SK-N-SH treated with all-trans-retinoic acid at 6 μM for 48 hours (cell line): ENCODE results near the gene CHST8.

Source experiments
- BACH2 ChIP-seq: fragments of 250-450 bp; sonication (Bioruptor Pico); IDR thresholded peaks from 2 replicates; pipeline ENCODE4 v1.9.0; 2021; ENCODE audit warnings: mild to moderate bottlenecking, borderline replicate concordance
- CREB5 ChIP-seq: fragments of 250-450 bp; sonication (Bioruptor Pico); IDR thresholded peaks from 2 replicates; pipeline ENCODE4 v1.5.1; 2020; ENCODE audit warnings: low read depth, mild to moderate bottlenecking, moderate library complexity
- CSDC2 ChIP-seq: fragments of 250-450 bp; sonication (Bioruptor Pico); IDR thresholded peaks from 2 replicates; pipeline ENCODE4 v1.5.0; 2020; ENCODE audit warnings: mild to moderate bottlenecking, moderate library complexity
- CSRNP3 ChIP-seq: fragments of 250-450 bp; sonication (Bioruptor Pico); IDR thresholded peaks from 2 replicates; pipeline ENCODE4 v1.5.1; 2021; ENCODE audit warnings: mild to moderate bottlenecking, moderate library complexity
- ESRRG ChIP-seq: fragments of 250-450 bp; sonication (Bioruptor Pico); IDR thresholded peaks from 2 replicates; pipeline ENCODE4 v1.6.1; 2021; ENCODE audit warnings: mild to moderate bottlenecking
- GLIS3 ChIP-seq: fragments of 250-450 bp; sonication (Bioruptor Pico); IDR thresholded peaks from 2 replicates; pipeline ENCODE4 v1.5.0; 2020; ENCODE audit warnings: mild to moderate bottlenecking, moderate library complexity
- OSR1 ChIP-seq: fragments of 250-450 bp; sonication (Bioruptor Pico); IDR thresholded peaks from 2 replicates; pipeline ENCODE4 v1.8.0; 2022; ENCODE audit warnings: moderate library complexity, mild to moderate bottlenecking, inconsistent platforms
- PATZ1 ChIP-seq: fragments of 250-450 bp; sonication (Bioruptor Pico); IDR thresholded peaks from 2 replicates; pipeline ENCODE4 v1.8.0; 2020; ENCODE audit warnings: mild to moderate bottlenecking, moderate library complexity, borderline replicate concordance
- POU6F1 ChIP-seq: fragments of 250-450 bp; sonication (Bioruptor Pico); IDR thresholded peaks from 2 replicates; pipeline ENCODE4 v1.8.0; 2021; ENCODE audit warnings: low read depth, mild to moderate bottlenecking, moderate library complexity, borderline replicate concordance
- TSHZ2 ChIP-seq: fragments of 250-450 bp; sonication (Bioruptor Pico); IDR thresholded peaks from 2 replicates; pipeline ENCODE4 v1.5.0; 2020; ENCODE audit warnings: mild to moderate bottlenecking, moderate library complexity
- ZC3H10 ChIP-seq: fragments of 250-450 bp; sonication (Bioruptor Pico); IDR thresholded peaks from 2 replicates; pipeline ENCODE4 v1.5.1; 2021; ENCODE audit warnings: mild to moderate bottlenecking, moderate library complexity
- ZFP3 ChIP-seq: fragments of 250-450 bp; sonication (Bioruptor Pico); IDR thresholded peaks from 2 replicates; pipeline ENCODE4 v1.5.0; 2020; ENCODE audit warnings: mild to moderate bottlenecking, moderate library complexity
- ZFP30 ChIP-seq: fragments of 450-650 bp; formaldehyde crosslinking; IDR thresholded peaks from 2 replicates; pipeline ENCODE4 v1.5.0; 2022; ENCODE audit warnings: mild to moderate bottlenecking, moderate library complexity

- TF ChIP-seq CREB5, result no peak
- TF ChIP-seq ZFP30, result no peak
- no peak for TF ChIP-seq BACH2 (CRISPR knock-in tag)
- TF ChIP-seq OSR1 (CRISPR knock-in tag), result no peak
- no peak for TF ChIP-seq PATZ1 (CRISPR knock-in tag)
- TF ChIP-seq CSRNP3 (CRISPR knock-in tag), result no peak
- no peak for TF ChIP-seq ZC3H10 (CRISPR knock-in tag)
- TF ChIP-seq ESRRG (CRISPR knock-in tag), result no peak
- TF ChIP-seq ZFP3, result no peak
- TF ChIP-seq CSDC2 (CRISPR knock-in tag), result no peak
- TF ChIP-seq GLIS3 (CRISPR knock-in tag), result no peak
- TF ChIP-seq POU6F1 (CRISPR knock-in tag), result no peak
- no peak for TF ChIP-seq TSHZ2 (CRISPR knock-in tag)
These were observed 71.9 kb downstream of the CHST8 start for GRCh38 chr19:33693678-33694077.
